Tibial artery (tissue), 4 donors: ENCODE measurements around the gene THSD7B.

Experiments used
- DNase-seq, 2 donors: peaks; one replicate each; pipeline ENCODE4 v3.0.0-alpha.2; 2019
- H3K27ac ChIP-seq, 2 donors: fragments of 200-600 bp; sonication (generic) in 1 of 2; 1 replicate in 1 of 2; 2 replicates in 1 of 2; pipeline ENCODE4 v1.5.1; 2018 to 2019; ENCODE audit warnings: mild to moderate bottlenecking in 1 of 2
- H3K27me3 ChIP-seq, 2 donors: fragments of 200-600 bp; sonication (generic) in 1 of 2; one replicate each; pipeline versions ENCODE4 v1.5.1 to v1.6.0; 2016 to 2019
- H3K36me3 ChIP-seq, 3 donors: fragments of 200-600 bp; sonication (generic) in 2 of 3; one replicate each; pipeline ENCODE4 v1.5.1; 2016 to 2019; ENCODE audit warnings: mild to moderate bottlenecking in 2 of 3
- H3K4me1 ChIP-seq, 4 donors: fragments of 200-600 bp; sonication (generic) in 2 of 4; 1 replicate in 3 of 4; 2 replicates in 1 of 4; pipeline ENCODE4 v1.5.1; 2016 to 2019
- H3K4me3 ChIP-seq, 2 donors: fragments of 200-600 bp; sonication (generic) in 1 of 2; 1 replicate in 1 of 2; 2 replicates in 1 of 2; pipeline ENCODE4 v1.5.1; 2018 to 2019; ENCODE audit warnings: mild to moderate bottlenecking in 2 of 2
- H3K9me3 ChIP-seq, 3 donors: fragments of 200-600 bp; sonication (generic) in 1 of 3; one replicate each; pipeline ENCODE4 v1.5.1; 2016 to 2019
- intact Hi-C: fragments of 100-400 bp; cut with DNase I; formaldehyde crosslinking; loops from one replicate; pipeline ENCODE4 v1.15.0; 2023; ENCODE audit warnings: low total_unique reads
- TF ChIP-seq, protein P1 (sequence below), 2 experiments: fragments of 200-600 bp in 1 of 2; fragments of 450-650 bp in 1 of 2; IDR thresholded peaks; one replicate each; pipeline ENCODE4 v1.5.1; 2017 to 2019; ENCODE audit warnings: antibody characterized with exemption in 2 of 2, mild to moderate bottlenecking in 1 of 2, moderate library complexity in 1 of 2

The THSD7B gene

GRCh38 chr2:137178951-137179377 lies 413.6 kb downstream of the THSD7B start:
- H3K4me1 ChIP-seq, result no peaks in the 10 kb centered on the region
- intact Hi-C loops, result no loop called here
- H3K27ac ChIP-seq, result no peak overlapping the region
- no peaks in the 10 kb centered on the region for H3K9me3 ChIP-seq
- DNase-seq, result no peak
- no peaks in the 10 kb centered on the region for H3K36me3 ChIP-seq
- no peak overlapping the region for H3K4me3 ChIP-seq
- TF ChIP-seq, protein P1, sequence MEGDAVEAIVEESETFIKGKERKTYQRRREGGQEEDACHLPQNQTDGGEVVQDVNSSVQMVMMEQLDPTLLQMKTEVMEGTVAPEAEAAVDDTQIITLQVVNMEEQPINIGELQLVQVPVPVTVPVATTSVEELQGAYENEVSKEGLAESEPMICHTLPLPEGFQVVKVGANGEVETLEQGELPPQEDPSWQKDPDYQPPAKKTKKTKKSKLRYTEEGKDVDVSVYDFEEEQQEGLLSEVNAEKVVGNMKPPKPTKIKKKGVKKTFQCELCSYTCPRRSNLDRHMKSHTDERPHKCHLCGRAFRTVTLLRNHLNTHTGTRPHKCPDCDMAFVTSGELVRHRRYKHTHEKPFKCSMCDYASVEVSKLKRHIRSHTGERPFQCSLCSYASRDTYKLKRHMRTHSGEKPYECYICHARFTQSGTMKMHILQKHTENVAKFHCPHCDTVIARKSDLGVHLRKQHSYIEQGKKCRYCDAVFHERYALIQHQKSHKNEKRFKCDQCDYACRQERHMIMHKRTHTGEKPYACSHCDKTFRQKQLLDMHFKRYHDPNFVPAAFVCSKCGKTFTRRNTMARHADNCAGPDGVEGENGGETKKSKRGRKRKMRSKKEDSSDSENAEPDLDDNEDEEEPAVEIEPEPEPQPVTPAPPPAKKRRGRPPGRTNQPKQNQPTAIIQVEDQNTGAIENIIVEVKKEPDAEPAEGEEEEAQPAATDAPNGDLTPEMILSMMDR (IDR thresholded peaks at IDR 0.05), result no peak
- no peaks in the 10 kb centered on the region for H3K27me3 ChIP-seq

- no peaks in the 10 kb centered on the region for H3K27me3 ChIP-seq
- H3K36me3 ChIP-seq, result no peaks in the 10 kb centered on the region
- TF ChIP-seq, protein P1 (IDR thresholded peaks at IDR 0.05), result no peak
- intact Hi-C loops, result no loop called here
- H3K9me3 ChIP-seq, result no peaks in the 10 kb centered on the region
- H3K4me1 ChIP-seq, result no peaks in the 10 kb centered on the region
- H3K4me3 ChIP-seq, result no peak overlapping the region
- H3K27ac ChIP-seq, result no peak overlapping the region
- no peak for DNase-seq
Measured at GRCh38 chr2:137179542-137179941, 414.2 kb downstream of the THSD7B start.

DNA sequence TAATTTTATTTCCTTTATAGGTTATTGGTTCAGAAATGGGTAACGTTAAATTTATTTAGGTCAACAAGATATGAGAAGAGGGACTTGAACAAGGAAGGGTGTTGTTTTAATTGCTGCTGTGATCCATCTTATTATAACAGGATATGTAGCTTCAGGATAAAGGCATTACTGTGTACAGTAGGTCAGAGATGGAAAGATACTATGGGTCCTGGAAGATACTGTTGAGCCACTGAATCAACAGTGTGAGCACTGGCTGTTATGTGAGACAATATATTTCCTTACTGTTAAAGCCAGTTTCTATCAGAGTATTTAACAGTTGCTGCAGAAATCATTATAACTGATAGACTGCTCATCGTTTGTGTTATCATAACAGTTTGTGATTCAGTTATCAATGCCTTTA lies 414.7 kb downstream of the THSD7B start:
- Histone ChIP-seq H3K9me3 (no peaks in the 10 kb centered on the region), H3K27me3 (no peaks in the 10 kb centered on the region), H3K36me3 (no peaks in the 10 kb centered on the region), H3K27ac (no peak overlapping the region), H3K4me1 (no peaks in the 10 kb centered on the region), H3K4me3 (no peak overlapping the region)
- intact Hi-C loops, result no loop called here
- TF ChIP-seq, protein P1 (IDR thresholded peaks at IDR 0.05), result no peak
- no peak for DNase-seq

DNA sequence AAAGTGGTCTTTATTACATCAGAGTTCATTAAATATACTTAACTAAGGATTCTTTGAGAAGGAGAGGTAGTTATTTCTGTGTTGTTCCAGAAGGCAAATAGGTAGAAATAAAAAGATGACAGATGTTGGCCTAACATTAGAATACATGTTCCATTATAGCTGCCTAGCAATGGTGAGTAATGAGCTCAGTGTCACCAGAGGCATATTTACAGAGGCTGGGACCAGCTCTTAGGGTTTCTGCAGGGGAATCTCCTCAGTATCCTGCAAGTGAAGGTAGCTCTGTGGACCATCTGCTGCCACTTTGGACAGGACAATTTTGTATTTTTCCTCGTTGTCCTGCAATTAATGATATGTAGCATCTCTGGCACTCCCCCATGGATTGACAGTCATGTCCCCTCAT lies 416.0 kb downstream of the THSD7B start:
- TF ChIP-seq, protein P1 (IDR thresholded peaks at IDR 0.05), result no peak
- Histone ChIP-seq H3K9me3 (no peaks in the 10 kb centered on the region), H3K4me3 (no peak overlapping the region), H3K4me1 (no peaks in the 10 kb centered on the region), H3K27me3 (no peaks in the 10 kb centered on the region), H3K27ac (no peak overlapping the region), H3K36me3 (no peaks in the 10 kb centered on the region)
- DNase-seq, result no peak
- intact Hi-C loops, result no loop called here

DNA sequence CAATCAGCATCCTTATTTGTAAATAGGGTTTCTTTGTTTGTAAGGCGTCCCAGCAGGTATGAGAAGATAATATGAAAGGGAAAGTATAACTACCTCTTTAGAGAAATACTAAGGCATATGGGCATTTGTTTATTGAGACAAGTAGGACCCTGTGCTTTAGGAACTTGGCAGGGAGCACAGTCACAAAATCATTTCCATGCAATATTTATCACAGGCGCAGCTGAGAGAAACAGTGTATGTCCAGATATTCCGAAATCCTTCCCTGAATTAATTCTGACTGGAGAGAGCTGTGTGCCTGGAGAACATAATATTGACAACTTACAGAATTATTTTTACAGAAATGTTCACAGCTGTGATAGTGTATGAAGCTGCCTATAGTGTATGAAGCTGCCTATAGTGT lies 416.7 kb downstream of the THSD7B start:
- intact Hi-C loops, result no loop called here
- H3K9me3 ChIP-seq, result no peaks in the 10 kb centered on the region
- TF ChIP-seq, protein P1 (IDR thresholded peaks at IDR 0.05), result no peak
- no peaks in the 10 kb centered on the region for H3K36me3 ChIP-seq
- H3K4me1 ChIP-seq, result no peaks in the 10 kb centered on the region
- H3K27ac ChIP-seq, result no peak overlapping the region
- no peaks in the 10 kb centered on the region for H3K27me3 ChIP-seq
- H3K4me3 ChIP-seq, result no peak overlapping the region
- DNase-seq, result no peak

DNA sequence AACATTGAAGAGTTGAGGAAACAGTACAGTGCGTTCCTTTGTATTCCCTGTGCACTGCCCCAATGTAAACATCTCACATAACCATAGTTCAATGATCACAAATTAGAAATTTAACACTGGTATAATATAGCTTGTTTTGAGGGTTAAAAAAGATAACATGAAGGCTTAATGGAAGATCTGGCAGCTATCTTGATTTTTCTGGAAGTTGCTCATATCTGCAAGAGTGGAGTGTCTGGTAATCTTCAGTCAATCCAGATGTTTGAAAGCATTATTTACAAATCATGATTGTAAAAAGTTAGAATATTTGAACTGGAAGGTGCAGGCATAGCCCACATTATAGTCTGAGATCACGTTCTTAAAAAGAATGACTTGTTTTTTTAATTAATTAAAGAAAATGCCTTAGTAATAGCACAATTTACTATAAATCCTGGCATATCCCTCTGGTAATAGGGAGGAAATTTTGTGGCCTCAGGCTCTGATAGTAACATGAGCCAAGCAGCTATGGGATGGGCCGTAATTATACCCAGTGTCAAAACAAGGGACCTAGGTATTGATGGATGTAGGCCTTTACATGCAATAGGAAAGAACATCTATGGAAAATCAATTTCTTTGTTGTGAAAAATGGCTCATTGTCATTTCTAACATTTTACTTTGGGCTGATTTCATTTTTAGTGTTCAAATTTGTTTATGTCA lies 418.0 kb downstream of the THSD7B start:
- Histone ChIP-seq H3K36me3 (no peaks in the 10 kb centered on the region), H3K4me1 (no peaks in the 10 kb centered on the region), H3K4me3 (no peak overlapping the region), H3K9me3 (no peaks in the 10 kb centered on the region), H3K27ac (no peak overlapping the region), H3K27me3 (no peaks in the 10 kb centered on the region)
- DNase-seq, result no peak
- intact Hi-C loops, result no loop called here
- TF ChIP-seq, protein P1 (IDR thresholded peaks at IDR 0.05), result no peak
